Measurements from ENCODE around the gene TFE3.

Gene TFE3, protein sequence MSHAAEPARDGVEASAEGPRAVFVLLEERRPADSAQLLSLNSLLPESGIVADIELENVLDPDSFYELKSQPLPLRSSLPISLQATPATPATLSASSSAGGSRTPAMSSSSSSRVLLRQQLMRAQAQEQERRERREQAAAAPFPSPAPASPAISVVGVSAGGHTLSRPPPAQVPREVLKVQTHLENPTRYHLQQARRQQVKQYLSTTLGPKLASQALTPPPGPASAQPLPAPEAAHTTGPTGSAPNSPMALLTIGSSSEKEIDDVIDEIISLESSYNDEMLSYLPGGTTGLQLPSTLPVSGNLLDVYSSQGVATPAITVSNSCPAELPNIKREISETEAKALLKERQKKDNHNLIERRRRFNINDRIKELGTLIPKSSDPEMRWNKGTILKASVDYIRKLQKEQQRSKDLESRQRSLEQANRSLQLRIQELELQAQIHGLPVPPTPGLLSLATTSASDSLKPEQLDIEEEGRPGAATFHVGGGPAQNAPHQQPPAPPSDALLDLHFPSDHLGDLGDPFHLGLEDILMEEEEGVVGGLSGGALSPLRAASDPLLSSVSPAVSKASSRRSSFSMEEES

DNA sequence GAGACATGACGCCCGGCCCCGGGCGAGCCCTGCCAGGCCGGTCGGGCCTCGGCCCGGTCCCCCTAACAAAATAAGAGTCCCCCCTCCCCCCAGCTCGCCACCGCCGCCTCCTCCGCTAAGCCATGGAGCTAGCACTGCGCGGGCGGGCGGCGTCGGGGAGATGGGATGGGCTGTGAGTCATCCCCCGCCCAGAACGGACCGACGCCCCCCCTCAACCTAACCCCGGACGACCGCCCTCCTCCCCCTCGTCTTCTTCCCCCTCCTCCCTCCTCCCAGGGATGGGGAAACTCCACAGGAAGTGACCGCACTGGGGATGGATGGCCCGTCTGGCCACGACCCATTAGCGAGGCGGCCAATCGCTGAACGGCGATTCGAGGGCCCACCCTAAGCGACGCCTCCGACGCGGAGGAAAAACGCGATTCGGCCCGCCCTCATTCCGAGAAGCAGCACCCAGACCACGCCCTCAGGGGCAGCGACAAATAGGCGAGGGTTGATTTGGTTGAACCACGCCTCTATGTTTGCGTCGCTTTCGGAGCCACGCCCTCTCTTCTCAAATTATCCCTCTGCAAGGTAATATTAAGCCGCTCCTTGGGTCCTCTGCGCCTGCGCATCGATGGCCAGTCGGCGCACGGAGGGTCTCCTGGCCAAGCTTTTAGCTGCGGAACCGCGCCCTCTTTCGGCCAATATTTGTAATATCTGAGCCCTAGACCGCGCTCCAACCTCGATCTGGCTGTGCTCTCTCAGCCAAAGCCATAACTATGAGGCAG, at the start of gene TFE3:
Gene TFE3 (minus strand): TSS at position 138 of the 767 bp plus-strand sequence. CDS start 131 bp downstream, at position 7.
- peak; percentile 90 for DNase-seq (ENCODE audit: low read depth, low spot score)

DNA sequence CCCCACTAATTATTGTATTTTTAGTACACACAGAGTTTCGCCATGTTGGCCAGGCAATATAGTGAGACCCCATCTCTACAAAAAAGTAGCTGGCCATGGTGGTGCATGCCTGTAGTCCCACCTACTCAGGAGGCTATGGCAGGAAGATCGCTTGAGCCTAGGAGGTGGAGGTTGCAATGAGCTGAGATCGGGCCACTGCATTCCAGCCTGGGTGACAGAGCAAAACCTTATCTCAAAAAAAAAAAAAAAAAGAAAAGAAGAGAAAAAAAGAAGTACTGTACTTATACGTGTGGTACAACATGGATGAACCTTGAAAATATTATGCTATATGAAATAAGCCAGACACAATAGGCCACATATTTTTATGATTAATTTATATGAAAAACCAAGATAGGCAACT, 46.4 kb upstream of the TFE3 start:
- DNase-seq (ENCODE audit: low read depth, low spot score) = no peak

DNA sequence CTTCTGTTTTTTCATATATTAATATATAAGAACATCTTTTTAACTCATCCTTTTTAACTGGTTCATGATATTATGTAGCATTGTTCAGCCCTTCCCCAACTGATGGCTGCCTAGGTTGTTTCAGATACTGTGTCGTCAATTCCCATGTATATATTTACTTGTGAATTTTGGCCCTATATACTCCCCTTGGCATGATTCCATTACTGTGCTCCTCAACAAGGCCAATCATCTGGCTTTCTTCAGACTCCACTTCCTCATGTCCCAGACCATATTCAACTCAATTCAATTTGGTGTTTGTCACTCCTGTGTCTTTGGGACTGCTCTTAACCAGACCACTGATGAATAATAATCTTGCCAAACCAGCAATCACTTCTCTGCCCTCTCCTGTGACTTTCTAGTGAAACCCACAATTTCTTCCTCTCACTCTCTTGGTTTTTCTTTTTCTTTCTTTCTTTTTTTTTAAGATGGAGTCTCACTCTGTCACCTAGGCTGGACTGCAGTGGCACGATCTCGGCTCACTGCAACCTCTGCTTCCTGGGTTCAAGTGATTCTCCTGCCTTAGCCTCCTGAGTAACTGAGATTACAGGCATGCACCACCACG, 39.2 kb upstream of the TFE3 start:
- DNase-seq (ENCODE audit: low read depth, low spot score) = no peak

DNA sequence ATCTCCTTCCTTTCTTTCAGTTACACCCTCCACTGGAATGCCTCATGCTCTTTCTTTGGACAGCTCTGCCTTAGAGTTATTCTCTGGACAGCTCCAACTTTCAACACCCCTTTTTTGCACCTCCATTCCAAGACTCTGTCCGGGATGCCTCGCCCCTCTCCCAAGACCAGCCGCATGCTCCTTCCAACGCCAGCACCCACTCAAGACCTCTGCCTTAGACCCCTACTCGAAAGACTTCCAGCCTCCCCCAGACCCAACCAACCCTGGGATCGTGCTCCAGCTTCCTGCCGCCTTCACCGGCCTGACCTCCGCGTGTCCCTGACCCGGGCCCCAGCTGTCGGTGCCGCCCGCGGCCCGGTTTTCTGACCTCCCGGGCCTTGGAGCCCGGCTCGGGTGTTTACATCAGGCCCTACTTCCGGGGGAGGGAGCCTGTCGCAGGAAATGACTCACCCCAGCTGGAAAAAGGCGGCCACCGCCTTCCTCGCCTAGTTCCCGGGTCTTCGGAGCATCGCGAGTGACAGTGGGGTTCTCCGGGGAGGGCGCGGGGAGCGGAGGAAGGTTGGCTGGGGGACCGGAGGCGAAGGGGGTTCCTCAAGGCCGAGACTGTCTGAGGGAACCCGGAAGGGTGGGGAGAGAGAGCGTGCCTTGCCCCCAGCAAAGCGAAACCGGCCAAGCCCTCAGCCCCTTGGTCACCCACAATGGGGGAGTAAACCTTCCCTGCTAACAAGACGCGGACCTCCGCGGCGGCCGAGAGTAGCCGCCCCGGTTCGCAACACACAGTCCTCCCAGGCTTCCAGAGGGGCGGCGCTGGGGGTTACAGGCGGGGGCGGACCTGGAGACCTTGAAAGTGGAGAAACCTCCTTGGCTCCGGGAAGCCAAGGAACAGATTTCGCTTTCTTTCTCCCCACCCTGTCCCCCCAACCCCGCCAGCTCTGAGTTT, 36.6 kb upstream of the TFE3 start, which contains the start of gene WDR45:
Gene WDR45 (minus strand): TSS at position 399 of the 940 bp plus-strand sequence. CDS start 1,792 bp downstream, outside the sequence.
- peak; percentile 27 for DNase-seq (ENCODE audit: low read depth, low spot score)

DNA sequence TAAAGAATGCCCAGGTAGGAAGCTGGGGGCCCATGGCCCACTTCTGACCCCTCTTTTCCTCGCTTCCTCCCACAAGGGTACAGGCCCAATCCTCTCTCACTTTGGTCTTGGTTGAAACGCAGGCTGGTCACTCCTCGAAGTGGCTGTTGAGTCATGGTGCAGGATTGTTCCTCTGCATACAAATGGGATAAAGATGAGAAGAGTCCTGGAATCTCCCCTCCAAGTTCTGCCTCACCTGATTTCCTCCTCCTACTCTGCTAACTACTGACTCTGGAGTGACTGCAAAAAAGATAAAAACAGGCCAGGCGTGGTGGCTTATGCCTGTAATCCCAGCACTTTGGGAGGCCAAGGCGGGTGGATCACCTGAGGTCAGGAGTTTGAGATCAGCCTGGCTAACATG, 34.8 kb upstream of the TFE3 start:
- no peak for DNase-seq (ENCODE audit: low read depth, low spot score)

DNA sequence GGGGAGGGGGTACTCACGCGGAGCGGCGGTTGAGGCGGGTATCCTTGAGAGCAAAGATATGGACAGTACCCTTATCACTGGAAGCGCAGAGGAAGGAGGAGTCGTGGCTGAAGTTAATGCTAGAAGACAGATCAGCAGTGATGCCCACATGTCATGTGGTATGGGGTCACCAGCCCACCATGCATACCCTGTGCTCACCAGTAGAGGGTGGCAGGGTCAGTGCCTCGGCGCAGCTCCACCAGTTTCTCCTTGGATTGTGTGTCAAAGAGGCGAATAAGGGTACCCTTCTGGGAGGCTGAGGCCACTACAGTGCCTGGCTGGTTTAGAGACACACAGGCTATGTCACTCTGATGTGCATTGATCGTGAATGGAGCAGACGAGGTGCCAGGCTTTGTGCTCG, 32.2 kb upstream of the TFE3 start:
- DNase-seq (ENCODE audit: low read depth, low spot score) = no peak

DNA sequence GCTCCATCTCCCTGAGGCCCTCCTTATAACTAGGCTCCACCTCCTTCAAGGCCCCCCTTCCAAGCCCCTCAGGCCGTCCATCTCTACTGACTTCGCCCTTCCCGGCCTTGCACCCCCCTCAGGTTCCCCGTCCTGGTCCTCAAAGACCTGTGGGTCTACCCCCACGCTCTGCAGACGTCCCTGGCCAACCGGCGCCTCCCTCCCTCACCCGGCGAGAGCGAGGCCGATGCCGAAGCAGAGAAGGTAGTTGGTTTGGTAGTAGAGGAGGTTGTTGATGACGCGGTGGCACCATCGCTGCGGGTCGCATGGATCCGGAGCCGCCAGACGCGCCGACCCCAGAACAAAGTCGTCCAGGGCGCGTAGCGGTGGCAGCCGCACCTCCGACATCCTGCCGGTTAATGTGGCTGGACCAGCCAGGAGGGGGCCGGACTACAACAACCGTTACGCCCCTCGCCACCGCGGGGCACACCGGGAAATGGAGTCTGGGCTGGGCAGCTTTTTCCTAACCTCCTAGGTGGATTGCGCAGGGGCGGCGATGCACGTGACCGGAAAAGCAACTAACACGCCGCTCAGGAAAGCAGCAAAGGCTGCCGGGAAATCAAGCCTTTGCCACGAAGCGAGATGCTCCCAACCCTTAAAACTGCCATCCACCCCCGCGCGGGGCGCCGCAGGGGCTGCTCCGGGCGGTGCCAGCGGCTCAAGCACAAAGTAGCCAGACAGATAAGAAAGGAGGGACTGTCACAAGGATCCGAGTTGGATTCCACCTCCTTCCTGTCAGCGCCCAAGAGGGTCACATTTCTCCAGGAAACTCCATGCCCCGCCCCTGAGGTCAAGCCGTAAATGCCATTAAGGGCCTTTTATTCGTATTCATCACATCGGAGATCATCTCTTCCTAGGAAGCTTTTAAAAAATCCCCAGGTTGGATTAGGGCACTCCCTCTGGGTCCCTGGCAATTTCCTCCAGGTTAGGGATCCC, 30.7 kb upstream of the TFE3 start, which contains the start of gene PRAF2:
Gene PRAF2 (minus strand): TSS at position 402 of the 975 bp plus-strand sequence. CDS start 15 bp downstream, at position 387.
- peak; percentile 71 for DNase-seq (ENCODE audit: low read depth, low spot score)

DNA sequence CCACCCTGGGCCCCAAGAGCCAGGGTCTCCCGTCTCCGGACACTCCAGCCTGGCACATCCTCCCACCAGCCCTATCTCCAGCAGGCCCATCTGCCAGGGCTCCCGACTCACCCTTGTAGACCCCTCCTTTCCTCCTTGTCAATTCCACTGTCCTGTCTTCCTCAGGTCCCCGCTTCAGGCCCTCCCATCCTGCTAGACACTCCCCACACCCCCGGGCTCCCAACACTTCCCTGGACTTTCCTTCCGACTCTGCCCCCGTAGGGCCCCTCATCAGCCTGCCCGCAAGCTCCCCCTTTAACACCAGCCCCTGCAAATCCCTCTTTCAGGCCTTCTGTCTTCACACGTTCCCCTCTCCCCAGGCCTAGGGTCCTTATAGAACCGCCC, 29.5 kb upstream of the TFE3 start:
- DNase-seq (ENCODE audit: low read depth, low spot score) = no peak

DNA sequence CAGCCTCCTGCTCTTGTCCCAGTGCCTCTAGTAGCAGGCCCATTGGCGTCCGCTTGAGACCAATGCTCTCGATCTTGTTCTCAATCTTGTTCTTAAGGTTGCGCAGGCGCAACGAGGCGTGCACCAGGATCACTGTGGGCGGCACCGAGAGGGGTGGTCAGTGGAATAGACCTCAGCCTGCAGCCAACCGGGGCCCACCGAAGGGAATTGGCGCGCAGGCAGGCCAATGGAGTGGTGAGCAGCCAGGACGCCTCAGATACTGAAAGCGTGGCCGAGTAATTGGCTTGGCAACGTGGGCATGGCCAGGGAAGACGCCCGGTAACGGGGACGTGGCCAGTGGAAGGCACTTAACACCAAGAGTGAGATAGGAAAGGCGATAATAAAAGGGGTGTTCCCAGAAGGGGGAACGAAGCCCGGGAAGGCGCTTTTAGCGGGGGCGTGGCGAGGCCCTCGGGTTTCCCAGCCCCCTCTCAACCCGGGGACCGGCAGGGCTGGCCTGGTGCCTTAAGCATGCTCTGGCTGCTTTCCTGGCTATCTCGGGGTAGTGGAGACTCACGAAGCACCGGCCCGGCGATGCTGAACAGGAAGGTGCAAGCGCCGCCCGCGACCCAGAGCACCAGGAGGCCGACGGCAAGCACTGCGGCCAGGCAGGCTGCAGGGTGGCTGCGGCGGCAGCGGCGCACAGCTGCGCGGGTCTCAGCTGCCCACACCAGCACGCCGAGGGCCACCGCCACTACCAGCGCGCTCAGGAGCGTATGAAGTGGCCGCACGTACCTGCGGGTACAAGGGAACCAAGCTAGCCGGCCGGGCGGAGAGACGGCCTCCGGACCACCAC, 28.9 kb upstream of the TFE3 start:
- no peak for DNase-seq (ENCODE audit: low read depth, low spot score)

DNA sequence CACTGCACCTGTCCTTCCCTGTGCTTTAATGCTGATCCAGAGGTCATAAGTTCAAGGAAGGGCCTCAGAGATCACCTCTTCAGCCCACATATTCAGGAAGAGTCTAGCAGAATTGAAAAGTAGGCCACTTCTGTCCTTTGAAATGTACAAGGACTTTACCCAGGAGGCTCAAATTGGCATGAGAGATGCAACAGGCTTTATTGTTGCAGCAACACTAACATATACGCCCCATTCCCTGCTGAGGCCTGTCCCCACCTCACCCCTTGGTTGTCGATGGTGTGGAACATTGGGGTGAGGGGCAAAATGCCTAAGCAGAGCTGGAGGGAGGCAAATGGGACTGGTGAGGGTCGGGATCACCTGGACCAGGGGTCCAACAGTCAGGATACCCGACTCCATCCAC, 27.8 kb upstream of the TFE3 start:
- DNase-seq (ENCODE audit: low read depth, low spot score) = no peak

DNA sequence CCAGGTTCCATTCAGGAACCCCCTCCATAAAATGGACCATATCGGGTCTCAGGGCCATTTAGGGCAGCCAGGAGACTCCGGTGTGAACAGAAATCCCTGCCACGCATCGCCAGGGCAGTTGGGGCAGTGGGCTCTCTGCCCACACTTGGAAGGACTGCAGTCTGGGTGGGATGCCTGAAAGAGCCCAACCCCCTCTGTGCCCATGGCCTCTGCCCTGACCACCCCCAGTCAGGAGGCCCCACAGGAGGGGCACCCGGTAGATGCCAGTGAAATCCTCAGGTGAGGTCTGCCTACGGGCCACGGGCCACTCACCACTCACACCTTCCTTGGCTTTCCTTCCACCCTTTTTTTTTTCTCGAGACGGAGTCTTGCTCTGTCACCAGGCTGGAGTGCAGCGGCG, 25.9 kb upstream of the TFE3 start:
- DNase-seq (ENCODE audit: low read depth, low spot score) = no peak

DNA sequence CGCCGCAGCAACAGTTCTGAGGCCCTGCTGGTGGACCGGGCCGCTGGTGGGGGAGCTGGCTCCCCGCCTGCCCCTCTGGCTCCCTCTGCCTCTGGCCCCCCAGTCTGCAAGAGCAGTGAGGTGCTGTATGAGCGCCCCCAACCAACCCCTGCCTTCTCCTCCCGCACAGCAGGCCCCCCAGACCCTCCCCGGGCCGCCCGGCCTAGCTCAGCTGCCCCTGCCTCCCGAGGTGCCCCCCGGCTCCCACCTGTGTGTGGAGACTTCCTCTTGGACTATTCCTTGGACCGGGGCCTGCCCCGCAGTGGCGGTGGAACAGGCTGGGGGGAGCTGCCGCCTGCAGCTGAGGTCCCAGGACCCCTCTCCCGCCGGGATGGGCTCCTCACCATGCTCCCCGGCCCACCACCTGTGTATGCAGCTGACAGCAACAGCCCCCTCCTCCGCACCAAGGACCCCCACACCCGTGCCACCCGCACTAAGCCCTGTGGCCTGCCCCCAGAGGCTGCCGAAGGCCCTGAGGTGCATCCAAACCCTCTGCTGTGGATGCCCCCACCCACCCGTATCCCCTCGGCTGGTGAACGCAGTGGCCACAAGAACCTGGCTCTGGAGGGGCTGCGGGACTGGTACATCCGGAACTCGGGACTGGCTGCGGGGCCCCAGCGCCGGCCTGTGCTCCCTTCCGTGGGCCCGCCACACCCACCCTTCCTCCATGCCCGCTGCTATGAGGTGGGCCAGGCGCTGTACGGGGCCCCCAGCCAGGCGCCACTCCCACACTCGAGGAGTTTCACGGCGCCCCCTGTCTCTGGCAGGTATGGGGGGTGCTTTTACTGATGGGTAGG, 24.3 kb upstream of the TFE3 start:
- no peak for DNase-seq (ENCODE audit: low read depth, low spot score)

DNA sequence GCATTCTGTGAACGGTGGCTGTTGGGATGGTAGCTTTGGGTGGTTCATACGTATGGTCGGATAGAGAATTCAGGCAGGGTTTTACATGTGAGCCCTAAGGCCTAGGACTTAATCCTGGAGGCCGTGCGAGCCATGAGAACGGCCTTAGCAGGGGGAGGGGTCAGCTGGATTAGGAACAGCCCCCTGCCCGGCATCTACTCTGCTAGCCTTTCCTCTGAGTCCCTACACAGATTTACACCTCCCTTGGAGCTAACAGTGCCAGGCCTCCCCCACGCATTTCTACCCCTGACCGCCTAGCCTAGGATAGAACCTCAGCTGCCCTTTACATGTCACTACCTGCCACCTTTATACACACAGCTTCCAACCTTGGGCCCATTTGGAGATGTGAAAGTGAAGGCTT, 23.5 kb upstream of the TFE3 start:
- no peak for DNase-seq (ENCODE audit: low read depth, low spot score)

DNA sequence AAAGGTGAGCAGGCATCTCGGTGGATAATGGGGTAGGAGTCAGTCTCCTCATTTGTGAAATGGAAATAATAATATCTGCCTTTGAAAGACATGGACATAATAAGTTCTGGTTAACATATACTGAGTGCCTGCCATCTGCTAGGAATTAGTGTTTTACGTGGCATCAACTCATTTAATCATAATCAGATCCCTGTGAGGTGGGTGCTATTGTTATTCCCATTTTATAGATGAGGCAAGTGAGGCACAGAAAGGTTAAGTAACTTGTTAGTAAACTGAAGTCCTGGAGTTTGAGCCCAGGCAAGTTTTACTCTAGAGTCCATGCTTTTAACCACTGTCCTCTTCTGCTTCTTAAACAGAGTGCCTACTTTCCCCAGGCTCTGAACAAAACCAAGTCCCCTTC, 23.1 kb upstream of the TFE3 start:
- DNase-seq (ENCODE audit: low read depth, low spot score) = no peak

DNA sequence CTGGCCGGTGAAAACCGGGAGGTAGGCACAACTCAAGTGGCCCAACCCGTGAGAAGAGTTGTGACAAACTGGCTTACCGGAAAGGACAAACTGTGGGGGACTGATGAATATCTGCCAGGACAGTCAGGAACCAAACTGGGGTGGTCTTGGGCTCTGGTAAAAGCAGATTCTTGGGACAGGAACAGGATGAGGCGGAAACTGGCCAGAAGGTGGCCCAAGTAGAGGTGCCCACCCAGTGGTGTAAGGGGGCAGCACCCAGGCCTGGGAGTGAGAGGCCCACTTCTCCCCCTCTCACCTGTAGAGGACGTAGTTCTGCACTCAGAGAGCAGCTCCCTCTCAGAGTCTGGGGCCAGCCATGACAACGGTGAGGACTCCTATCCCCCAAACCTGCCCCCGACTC, 21.6 kb upstream of the TFE3 start:
- no peak for DNase-seq (ENCODE audit: low read depth, low spot score)

DNA sequence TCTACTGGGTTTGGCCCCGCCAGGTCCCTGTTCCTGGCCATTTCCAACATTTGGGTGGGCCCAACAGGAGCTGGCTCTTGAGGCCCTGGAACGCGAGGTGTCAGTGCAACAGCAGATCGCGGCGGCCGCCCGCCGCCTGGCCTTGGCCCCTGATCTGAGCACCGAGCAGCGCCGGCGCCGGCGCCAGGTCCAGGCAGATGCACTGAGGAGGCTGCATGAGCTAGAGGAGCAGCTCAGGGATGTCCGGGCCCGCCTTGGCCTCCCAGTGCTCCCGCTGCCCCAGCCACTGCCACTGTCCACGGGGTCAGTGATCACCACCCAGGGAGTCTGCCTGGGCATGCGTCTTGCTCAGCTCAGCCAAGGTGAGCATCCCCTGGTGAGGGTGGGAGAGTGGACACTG, 21.1 kb upstream of the TFE3 start:
- no peak for DNase-seq (ENCODE audit: low read depth, low spot score)

DNA sequence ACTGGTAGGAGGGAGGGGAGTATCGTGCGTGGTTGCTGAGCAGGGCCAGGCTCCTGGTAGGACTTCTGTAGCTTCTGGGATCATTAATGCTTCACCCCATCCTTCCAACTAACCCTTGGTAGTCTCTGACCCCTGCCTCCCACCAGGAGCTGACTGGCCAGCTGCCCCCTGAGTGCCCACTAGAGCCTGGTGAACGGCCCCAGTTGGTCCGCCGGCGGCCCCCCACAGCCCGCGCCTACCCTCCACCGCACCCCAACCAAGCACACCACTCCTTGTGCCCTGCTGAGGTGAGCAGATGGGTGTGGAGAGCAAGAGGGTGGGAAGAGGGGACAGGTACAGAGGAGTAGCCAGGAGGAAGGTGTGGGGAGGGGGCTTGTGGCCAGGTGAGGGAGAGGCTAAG, 20.6 kb upstream of the TFE3 start:
- no peak for DNase-seq (ENCODE audit: low read depth, low spot score)

DNA sequence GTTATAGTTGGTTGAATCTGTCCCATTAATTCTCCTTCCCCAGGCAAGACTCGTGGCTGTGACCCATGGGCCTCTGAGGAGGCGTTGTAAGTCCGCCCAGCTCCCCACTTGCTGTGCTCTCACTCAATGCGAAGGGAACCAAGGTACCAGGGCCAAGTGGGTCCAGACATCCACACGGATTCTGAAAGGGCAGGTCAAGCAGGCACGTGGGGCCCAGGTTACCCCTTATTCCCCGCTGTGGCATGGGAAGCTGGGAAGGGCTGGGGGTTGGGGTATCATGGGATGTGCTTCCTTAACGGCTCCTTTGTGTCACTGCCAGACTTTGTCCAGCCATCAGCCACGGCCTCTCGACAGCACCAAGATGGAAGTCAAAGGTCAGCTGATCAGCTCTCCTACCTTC, 18.8 kb upstream of the TFE3 start:
- DNase-seq (ENCODE audit: low read depth, low spot score) = no peak
